ENCODE measurements around the gene ZBTB47. TPM values are rescaled to one million over a fixed set of nuclear protein-coding genes. Genes with fewer than 3 reads are reported as not detected.

The ZBTB47 gene
- total RNA-seq, 1 donor from 2014 or later, result 26.7 TPM

DNA sequence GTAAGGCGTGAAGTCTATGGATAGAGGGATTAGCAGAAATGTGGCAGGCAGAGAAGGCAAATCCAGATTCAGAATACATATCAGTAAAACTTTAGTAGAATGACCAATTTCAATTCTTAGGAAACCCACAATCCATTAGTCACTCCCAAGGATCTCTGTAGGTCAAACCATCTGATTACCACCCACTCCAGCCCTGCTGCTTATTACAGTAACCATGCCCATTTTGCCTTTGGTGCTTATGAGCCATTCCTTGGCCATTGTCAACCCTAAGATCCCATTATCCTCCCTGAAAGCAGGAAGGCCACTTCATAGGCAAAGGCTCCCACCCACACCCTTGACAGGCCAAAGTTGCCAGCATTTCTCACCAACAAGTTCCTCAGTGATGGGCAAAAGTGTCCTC, 26.8 kb downstream of the ZBTB47 start:
- Mint-ChIP-seq H3K27me3 (ENCODE audit: unreplicated experiment) (peaks cover 40% of the 10 kb centered on the region), H3K4me1 (ENCODE audit: unreplicated experiment) (peaks cover 8% of the 10 kb centered on the region), H3K4me3 (ENCODE audit: unreplicated experiment) (no peak overlapping the region), H3K36me3 (ENCODE audit: unreplicated experiment) (no peaks in the 10 kb centered on the region), H3K27ac (ENCODE audit: unreplicated experiment) (no peak overlapping the region), H3K9me3 (ENCODE audit: unreplicated experiment) (no peaks in the 10 kb centered on the region)
- DNase-seq (ENCODE audit: extremely low spot score, unreplicated experiment), result no peak
- no peak for TF ChIP-seq CTCF (IDR thresholded peaks at IDR 0.05)

- H3K27me3 Mint-ChIP-seq (ENCODE audit: unreplicated experiment), result peaks cover 40% of the 10 kb centered on the region
- DNase-seq (ENCODE audit: extremely low spot score, unreplicated experiment), result no peak
- no peak for TF ChIP-seq CTCF (IDR thresholded peaks at IDR 0.05)
- no peak overlapping the region for H3K27ac Mint-ChIP-seq (ENCODE audit: unreplicated experiment)
- no peaks in the 10 kb centered on the region for H3K9me3 Mint-ChIP-seq (ENCODE audit: unreplicated experiment)
- peaks cover 8% of the 10 kb centered on the region for H3K4me1 Mint-ChIP-seq (ENCODE audit: unreplicated experiment)
- H3K36me3 Mint-ChIP-seq (ENCODE audit: unreplicated experiment), result no peaks in the 10 kb centered on the region
- H3K4me3 Mint-ChIP-seq (ENCODE audit: unreplicated experiment), result no peak overlapping the region
Observed at GRCh38 chr3:42680806-42681205, 27.3 kb downstream of the ZBTB47 start.

GRCh38 chr3:42681361-42682038, 28.0 kb downstream of the ZBTB47 start:
- Mint-ChIP-seq H3K9me3 (ENCODE audit: unreplicated experiment) (no peaks in the 10 kb centered on the region), H3K4me3 (ENCODE audit: unreplicated experiment) (no peak overlapping the region), H3K27ac (ENCODE audit: unreplicated experiment) (no peak overlapping the region), H3K27me3 (ENCODE audit: unreplicated experiment) (peaks cover 36% of the 10 kb centered on the region), H3K36me3 (ENCODE audit: unreplicated experiment) (no peaks in the 10 kb centered on the region), H3K4me1 (ENCODE audit: unreplicated experiment) (peaks cover 8% of the 10 kb centered on the region)
- DNase-seq (ENCODE audit: extremely low spot score, unreplicated experiment), result no peak
- no peak for TF ChIP-seq CTCF (IDR thresholded peaks at IDR 0.05)

GRCh38 chr3:42682301-42683070, 29.0 kb downstream of the ZBTB47 start:
- Mint-ChIP-seq H3K36me3 (ENCODE audit: unreplicated experiment) (no peaks in the 10 kb centered on the region), H3K9me3 (ENCODE audit: unreplicated experiment) (no peaks in the 10 kb centered on the region), H3K4me1 (ENCODE audit: unreplicated experiment) (peaks cover 8% of the 10 kb centered on the region), H3K27ac (ENCODE audit: unreplicated experiment) (no peak overlapping the region), H3K4me3 (ENCODE audit: unreplicated experiment) (no peak overlapping the region), H3K27me3 (ENCODE audit: unreplicated experiment) (peaks cover 30% of the 10 kb centered on the region)
- no peak for DNase-seq (ENCODE audit: extremely low spot score, unreplicated experiment)
- TF ChIP-seq CTCF (IDR thresholded peaks at IDR 0.05), result no peak

GRCh38 chr3:42683875-42684598, 30.5 kb downstream of the ZBTB47 start:
- Mint-ChIP-seq H3K4me1 (ENCODE audit: unreplicated experiment) (peaks cover 8% of the 10 kb centered on the region), H3K4me3 (ENCODE audit: unreplicated experiment) (no peak overlapping the region), H3K27ac (ENCODE audit: unreplicated experiment) (no peak overlapping the region), H3K27me3 (ENCODE audit: unreplicated experiment) (peaks cover 24% of the 10 kb centered on the region), H3K9me3 (ENCODE audit: unreplicated experiment) (no peaks in the 10 kb centered on the region), H3K36me3 (ENCODE audit: unreplicated experiment) (no peaks in the 10 kb centered on the region)
- TF ChIP-seq CTCF (IDR thresholded peaks at IDR 0.05), result no peak
- DNase-seq (ENCODE audit: extremely low spot score, unreplicated experiment), result no peak

All from osteocyte (in vitro differentiated cells).